HG03280 (cell line): ENCODE results near the gene ZSCAN2.
A peak's percentile ranks its signal among the peaks of the same experiment; 100 is the strongest.

ENCODE experiments used
- ATAC-seq: cut with Tn5 transposase; IDR thresholded peaks from one replicate; pipeline ENCODE4 v1.9.1; 2021; ENCODE audit warnings: mild to moderate bottlenecking, moderate library complexity; ENCODE audit not compliant: unreplicated experiment

The ZSCAN2 gene

DNA sequence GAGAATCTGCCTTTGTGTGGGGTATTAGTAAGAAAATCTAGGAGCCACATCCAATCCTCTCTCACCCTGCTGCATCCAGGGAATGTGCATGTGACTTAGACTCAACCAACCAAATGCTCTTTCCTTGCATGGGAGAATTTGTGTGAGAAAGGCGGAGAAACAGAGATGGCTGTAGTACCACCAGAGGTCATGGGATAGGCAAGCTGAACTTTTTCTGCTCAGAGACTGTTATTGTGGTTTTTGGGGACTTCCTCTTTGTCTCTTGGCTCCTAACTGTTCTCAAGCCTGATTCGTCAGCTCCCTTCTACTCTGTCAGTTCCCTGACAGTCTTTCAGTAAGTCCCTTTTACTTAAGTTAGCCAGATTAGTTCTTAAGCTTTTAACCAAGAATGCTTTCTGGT, 2.6 kb upstream of the ZSCAN2 start:
- ATAC-seq = peak; percentile 39

- no peak for ATAC-seq
Observed at GRCh38 chr15:84598993-84599392, 1.8 kb upstream of the ZSCAN2 start.

GRCh38 chr15:84599906-84600305, 903 bp upstream of the ZSCAN2 start:
- ATAC-seq = no peak

GRCh38 chr15:84600331-84600686, 500 bp upstream of the ZSCAN2 start:
- peak; percentile 1 for ATAC-seq

- ATAC-seq = no peak
Observed at GRCh38 chr15:84601555-84601838, 688 bp downstream of the ZSCAN2 start.

GRCh38 chr15:84603630-84604379, 3.0 kb downstream of the ZSCAN2 start:
- no peak for ATAC-seq

- no peak for ATAC-seq
Observed at GRCh38 chr15:84604826-84605553, 4.2 kb downstream of the ZSCAN2 start.

GRCh38 chr15:84605554-84605882, 4.7 kb downstream of the ZSCAN2 start:
- no peak for ATAC-seq

DNA sequence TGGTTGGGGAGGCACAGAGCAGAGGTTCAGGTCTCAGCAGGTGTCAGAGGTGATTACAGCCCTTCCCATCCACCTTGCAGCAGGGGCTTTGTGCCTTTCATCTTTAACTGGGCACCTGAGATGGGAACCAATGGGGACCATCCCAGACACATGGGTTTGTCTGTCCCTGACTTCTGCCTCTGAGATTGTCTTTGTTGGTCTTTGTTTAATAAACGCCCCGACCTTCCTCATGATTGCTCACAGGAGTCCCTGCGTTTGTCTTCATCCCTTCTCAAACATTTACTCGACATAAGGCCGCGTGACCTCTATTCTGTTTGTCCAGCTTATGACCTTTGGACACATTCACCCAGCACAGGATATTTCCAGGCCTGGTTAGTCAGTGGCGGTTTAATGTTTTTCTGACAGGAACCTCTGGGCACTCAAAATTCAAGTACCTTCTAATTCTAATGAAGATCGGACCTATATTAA, 5.9 kb downstream of the ZSCAN2 start:
- no peak for ATAC-seq

GRCh38 chr15:84608707-84609284, 8.0 kb downstream of the ZSCAN2 start:
- no peak for ATAC-seq

- ATAC-seq = no peak
Observed at GRCh38 chr15:84609818-84610525, 9.2 kb downstream of the ZSCAN2 start.

GRCh38 chr15:84611631-84612030, 10.8 kb downstream of the ZSCAN2 start:
- no peak for ATAC-seq

DNA sequence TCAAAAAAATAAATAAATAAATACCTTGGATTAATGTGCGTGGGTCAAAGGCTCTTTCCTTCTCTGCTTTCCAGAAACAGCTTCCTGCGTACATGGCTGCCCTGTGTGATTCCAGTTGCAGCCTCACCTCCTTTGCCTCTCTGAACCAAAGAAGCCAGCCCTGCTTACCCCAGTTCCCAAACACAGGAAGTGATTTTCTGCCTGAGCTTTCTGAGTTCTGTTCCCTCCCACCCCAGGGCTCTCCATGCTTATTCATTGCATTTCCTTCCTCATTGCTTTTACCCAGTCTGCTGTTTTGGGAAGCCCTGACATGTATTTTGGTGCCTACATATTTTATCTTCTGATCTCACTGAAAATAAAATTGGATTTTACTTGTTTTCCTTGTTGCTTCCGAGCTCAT, 15.4 kb downstream of the ZSCAN2 start:
- ATAC-seq = no peak

GRCh38 chr15:84620626-84621025, 19.8 kb downstream of the ZSCAN2 start:
- ATAC-seq = no peak

- ATAC-seq = no peak
Observed at GRCh38 chr15:84621358-84621979, 20.7 kb downstream of the ZSCAN2 start.

- ATAC-seq = no peak
Observed at GRCh38 chr15:84624359-84624758, 23.6 kb downstream of the ZSCAN2 start.

GRCh38 chr15:84625123-84625522, 24.3 kb downstream of the ZSCAN2 start:
- no peak for ATAC-seq

DNA sequence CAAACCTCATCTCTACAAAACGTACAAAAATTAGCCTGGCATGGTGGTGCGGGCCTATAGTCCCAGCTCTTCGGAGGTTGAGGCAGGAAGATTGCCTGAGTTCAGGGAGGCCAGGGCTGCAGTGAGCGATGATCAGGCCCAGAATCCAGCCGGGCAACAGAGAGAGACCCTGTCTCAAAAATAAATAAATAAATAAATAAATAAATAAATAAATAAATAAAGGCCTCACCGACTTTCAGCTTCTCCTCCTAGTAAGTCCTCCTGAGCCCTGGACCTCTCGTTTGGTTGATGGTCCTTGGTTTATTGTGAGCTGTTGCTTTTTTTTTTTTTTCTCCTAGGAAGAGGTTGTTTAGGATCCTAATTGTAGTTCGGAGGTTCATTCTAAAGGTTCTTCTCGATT, 28.2 kb downstream of the ZSCAN2 start:
- no peak for ATAC-seq

DNA sequence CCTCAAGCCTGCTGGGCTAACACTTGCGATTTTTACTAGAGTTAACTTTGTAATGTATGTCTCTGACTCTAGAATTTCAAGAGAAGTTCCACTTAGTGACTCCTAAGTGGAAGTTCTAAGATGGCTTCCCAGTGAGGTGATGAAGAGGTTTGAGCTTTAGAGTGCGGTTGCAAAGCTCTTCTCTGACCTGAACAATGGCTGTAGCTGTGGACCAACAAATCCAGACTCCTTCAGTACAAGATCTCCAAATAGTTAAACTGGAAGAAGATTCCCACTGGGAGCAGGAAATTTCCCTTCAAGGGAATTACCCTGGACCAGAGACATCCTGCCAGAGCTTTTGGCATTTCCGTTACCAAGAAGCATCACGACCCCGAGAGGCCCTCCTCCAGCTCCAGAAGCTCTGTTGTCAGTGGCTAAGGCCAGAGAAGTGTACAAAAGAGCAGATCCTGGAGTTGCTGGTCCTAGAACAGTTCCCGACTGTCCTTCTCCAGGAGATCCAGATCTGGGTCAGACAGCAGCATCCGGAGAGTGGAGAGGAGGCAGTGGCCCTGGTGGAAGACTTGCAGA, 31.0 kb downstream of the ZSCAN2 start:
- no peak for ATAC-seq

DNA sequence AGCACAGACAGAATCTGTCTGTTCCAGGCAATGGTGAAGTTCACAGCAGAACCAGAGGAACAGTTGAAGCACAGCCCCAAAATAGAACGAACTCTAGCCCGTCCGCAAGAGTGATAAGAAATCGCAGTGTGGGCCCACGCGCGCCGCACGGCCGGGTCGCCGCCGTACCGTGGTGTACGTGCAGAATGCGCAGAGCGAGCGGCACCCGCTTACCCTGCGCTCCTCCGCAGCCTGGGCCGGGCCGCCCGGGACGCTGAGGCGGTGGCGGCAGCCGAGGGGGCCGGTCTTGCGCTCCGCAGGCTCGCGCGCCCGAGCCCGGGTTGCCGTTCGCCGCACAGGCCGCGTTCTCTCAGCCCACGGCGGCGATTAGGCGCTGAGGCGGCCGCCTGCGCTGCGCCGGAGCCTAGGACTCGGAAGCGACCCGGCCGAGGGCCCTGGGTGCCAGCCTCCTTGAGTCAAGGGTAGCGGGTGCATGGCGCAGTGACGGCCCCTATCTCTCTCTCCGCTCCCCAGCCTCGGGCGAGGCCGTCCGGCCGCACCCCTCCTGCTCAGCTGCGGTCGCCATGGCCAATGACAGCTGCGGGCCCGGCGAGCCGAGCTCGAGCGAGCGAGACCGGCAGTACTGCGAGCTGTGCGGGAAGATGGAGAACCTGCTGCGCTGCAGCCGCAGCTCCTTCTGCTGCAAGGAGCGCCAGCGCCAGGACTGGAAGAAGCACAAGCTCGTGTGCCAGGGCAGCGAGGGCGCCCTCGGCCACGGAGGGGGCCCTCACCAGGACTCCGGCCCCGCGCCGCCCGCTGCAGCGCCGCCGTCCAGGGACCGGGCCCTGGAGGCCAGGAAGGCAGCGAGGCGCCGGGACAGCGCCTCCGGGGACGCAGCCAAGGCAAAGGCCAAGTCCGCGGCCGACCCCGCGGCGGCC, 32.8 kb downstream of the ZSCAN2 start:
- ATAC-seq = peak; percentile 37
